ENCODE data around the gene TBC1D21.

GRCh38 chr15:73844356-73844755, 29.0 kb upstream of the TBC1D21 start:
- TF ChIP-seq STAT3 (IDR thresholded peaks at IDR 0.05; ENCODE audit: low read depth, low read length) (no peak), CHD4 (IDR thresholded peaks at IDR 0.05) (no peak), BCLAF1 (IDR thresholded peaks at IDR 0.05) (no peak), BCL11A (IDR thresholded peaks at IDR 0.05; ENCODE audit: low read depth, low read length) (no peak), TARDBP (IDR thresholded peaks at IDR 0.05; ENCODE audit: borderline replicate concordance) (no peak), SP1 (IDR thresholded peaks at IDR 0.05; ENCODE audit: low read depth, low read length) (no peak), CBX3 (IDR thresholded peaks at IDR 0.05; ENCODE audit: borderline replicate concordance, low read depth) (no peak), TBL1XR1 (IDR thresholded peaks at IDR 0.05; ENCODE audit: low read depth, low read length) (no peak), SPI1 (IDR thresholded peaks at IDR 0.05; ENCODE audit: borderline replicate concordance, insufficient read depth, low read depth, low read length) (no peak), USF1 (IDR thresholded peaks at IDR 0.05; ENCODE audit: borderline replicate concordance, extremely low read length, insufficient read depth, low read depth, low read length) (no peak), NFYB (IDR thresholded peaks at IDR 0.05; ENCODE audit: insufficient read depth, low read depth, low read length) (no peak), CTCF (IDR thresholded peaks at IDR 0.05 in 2 of 3, conservative IDR thresholded peaks at IDR 0.05 in 1 of 3; ENCODE audit: control insufficient read depth in 2 of 3, extremely low read depth in 1 of 3, insufficient read depth in 1 of 3, low read depth in 3 of 3, low read length in 3 of 3) (no peak)
